HEK293 (cell line): ENCODE results near the gene PRUNE2.

ENCODE experiments used
- ATF2 ChIP-seq: fragments of 450-650 bp; formaldehyde crosslinking; IDR thresholded peaks from 2 replicates; pipeline ENCODE4 v1.5.1; 2016; ENCODE audit warnings: missing biosample characterization, missing genetic modification characterization, low read depth
- CTCF ChIP-seq: fragments of 450-650 bp; formaldehyde crosslinking; IDR thresholded peaks from 2 replicates; pipeline ENCODE4 v1.5.1; 2016; ENCODE audit warnings: missing biosample characterization, missing genetic modification characterization
- HOXA7 ChIP-seq: sonication (generic); formaldehyde crosslinking; IDR thresholded peaks from 2 replicates; pipeline ENCODE4 v1.8.1; 2022; ENCODE audit warnings: missing genetic modification reagents, borderline replicate concordance
- KLF16 ChIP-seq: fragments of 450-650 bp; formaldehyde crosslinking; IDR thresholded peaks from 2 replicates; pipeline ENCODE4 v1.5.1; 2017; ENCODE audit warnings: missing biosample characterization, missing genetic modification characterization
- RBAK ChIP-seq: fragments of 450-650 bp; formaldehyde crosslinking; IDR thresholded peaks from 2 replicates; pipeline ENCODE4 v1.5.1; 2016; ENCODE audit warnings: missing biosample characterization, missing genetic modification characterization
- YY1 ChIP-seq: fragments of 450-650 bp; formaldehyde crosslinking; IDR thresholded peaks from 2 replicates; pipeline ENCODE4 v1.5.1; 2018; ENCODE audit warnings: missing biosample characterization, missing genetic modification characterization
- ZBTB7A ChIP-seq: fragments of 450-650 bp; formaldehyde crosslinking; IDR thresholded peaks from 2 replicates; pipeline ENCODE4 v1.5.1; 2016; ENCODE audit warnings: low read depth, missing biosample characterization, missing genetic modification characterization
- ZNF121 ChIP-seq: fragments of 450-650 bp; formaldehyde crosslinking; IDR thresholded peaks from 2 replicates; pipeline ENCODE4 v1.5.1; 2016; ENCODE audit warnings: missing biosample characterization, missing genetic modification characterization
- ZNF24 ChIP-seq: fragments of 450-650 bp; formaldehyde crosslinking; IDR thresholded peaks from 2 replicates; pipeline ENCODE4 v1.5.1; 2016; ENCODE audit warnings: missing biosample characterization, missing genetic modification characterization
- ZNF324 ChIP-seq: fragments of 450-650 bp; formaldehyde crosslinking; IDR thresholded peaks from 2 replicates; pipeline ENCODE4 v1.5.1; 2016; ENCODE audit warnings: missing biosample characterization, missing genetic modification characterization
- ZNF585B ChIP-seq: fragments of 450-650 bp; formaldehyde crosslinking; IDR thresholded peaks from 2 replicates; pipeline ENCODE4 v1.5.1; 2016; ENCODE audit warnings: missing biosample characterization, missing genetic modification characterization
- ZNF639 ChIP-seq: fragments of 450-650 bp; formaldehyde crosslinking; IDR thresholded peaks from 2 replicates; pipeline ENCODE4 v1.5.1; 2016; ENCODE audit warnings: missing biosample characterization, missing genetic modification characterization

- TF ChIP-seq CTCF (tag by site-specific recombination), result no peak
- no peak for TF ChIP-seq ZNF324
- no peak for TF ChIP-seq ZNF121 (tag by site-specific recombination)
- no peak for TF ChIP-seq ZNF585B
- no peak for TF ChIP-seq ZNF24
- no peak for TF ChIP-seq KLF16
- no peak for TF ChIP-seq YY1 (tag by site-specific recombination)
- no peak for TF ChIP-seq ATF2 (tag by site-specific recombination)
- no peak for TF ChIP-seq ZNF639 (tag by site-specific recombination)
- TF ChIP-seq RBAK, result no peak
- TF ChIP-seq ZBTB7A (tag by site-specific recombination), result no peak
- no peak for TF ChIP-seq HOXA7 (CRISPR knock-in tag)
These were observed 289.1 kb downstream of the PRUNE2 start for GRCh38 chr9:76616780-76617179.
